ENCODE results near the gene PRPS1. TPM values are rescaled to one million over a fixed set of nuclear protein-coding genes. Genes with fewer than 3 reads are reported as not detected.
A peak's percentile ranks its signal among the peaks of the same experiment; 100 is the strongest.

PRPS1 gene
- polyA plus RNA-seq (2013, experiment 1 of 2) = 40.7 TPM
- 41.5 TPM for polyA plus RNA-seq (2013, experiment 2 of 2)

DNA sequence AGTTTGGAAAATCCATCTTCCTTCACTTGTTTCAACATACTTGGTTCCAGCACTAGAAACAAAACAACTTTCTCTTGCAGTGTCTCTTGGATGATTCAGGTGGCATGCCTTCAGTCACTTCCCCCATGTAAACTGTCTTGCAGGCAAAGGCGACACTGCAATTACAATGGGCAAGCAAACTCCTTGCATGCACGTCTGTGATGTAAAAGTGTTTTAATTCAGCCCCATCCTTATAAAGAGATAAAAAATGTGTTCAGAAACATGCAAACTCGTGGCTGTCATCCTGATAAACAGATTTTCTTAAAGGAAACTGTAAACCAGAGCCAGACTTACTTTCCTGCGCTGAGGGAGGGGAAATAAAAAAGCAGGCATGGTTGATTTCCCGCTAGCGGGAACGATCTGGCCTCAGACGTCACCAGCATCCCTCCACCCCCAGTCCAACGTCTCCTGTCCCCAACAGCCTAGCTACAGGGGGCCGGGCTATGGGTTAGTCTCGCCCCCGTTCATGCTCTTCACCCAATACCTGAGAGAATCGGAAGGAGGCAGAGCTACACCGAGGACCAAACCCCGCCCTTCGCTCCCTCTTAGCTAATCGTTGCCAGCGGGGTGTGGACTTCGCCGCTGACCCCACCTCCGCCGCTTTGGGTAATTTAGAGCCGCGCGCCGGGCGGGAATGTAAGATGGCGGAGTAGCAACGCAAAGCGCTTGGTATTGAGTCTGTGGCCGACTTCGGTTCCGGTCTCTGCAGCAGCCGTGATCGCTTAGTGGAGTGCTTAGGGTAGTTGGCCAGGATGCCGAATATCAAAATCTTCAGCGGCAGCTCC, at the start of gene PRPS1:
PRPS1 (plus strand) TSS at position 673 of the 824 bp plus-strand sequence; CDS start at position 792, 119 bp downstream.
- no peaks in the 10 kb centered on the region for H3K36me3 ChIP-seq (ENCODE audit: control insufficient read depth, insufficient read depth, low read length)
- H3K4me3 ChIP-seq (ENCODE audit: extremely low read depth, insufficient read depth, low read length, poor library complexity, severe bottlenecking) = peak within 1 kb of the TSS; percentile 56
- H3K4me1 ChIP-seq (ENCODE audit: control insufficient read depth, insufficient read depth, low read length, poor library complexity, severe bottlenecking) = peaks cover 4% of the 10 kb centered on the region
- WGBS, 2 experiments (ENCODE audit: insufficient coverage in 2 of 2) = 0% methylated on average over 7 to 12 of the region's 37 CpGs
- peak within 1 kb of the TSS; percentile 62 for H3K27ac ChIP-seq (ENCODE audit: low read depth, low read length, severe bottlenecking)
- no peaks in the 10 kb centered on the region for H3K9me3 ChIP-seq (ENCODE audit: control insufficient read depth, low read length)

DNA sequence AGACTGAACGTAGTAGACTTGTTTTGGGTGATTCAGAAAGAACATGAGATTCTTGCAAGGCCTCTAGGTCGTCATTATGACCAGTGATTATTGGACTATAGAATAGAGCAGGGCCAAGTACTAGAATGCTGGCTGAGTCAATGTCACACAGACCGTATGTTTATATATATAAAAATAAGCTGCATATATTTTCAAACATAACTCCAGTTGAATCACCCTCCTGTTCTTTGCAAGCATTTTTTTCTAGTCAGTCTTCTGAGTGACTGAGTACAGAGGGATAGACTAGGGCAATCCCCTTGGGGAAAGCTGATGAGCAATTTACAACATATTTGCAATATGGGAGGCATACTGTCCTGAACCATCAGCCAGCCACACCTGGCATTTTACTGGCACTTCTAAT, 48.4 kb upstream of the PRPS1 start:
- Histone ChIP-seq H3K4me1 (ENCODE audit: control insufficient read depth, insufficient read depth, low read length, poor library complexity, severe bottlenecking) (peaks cover 3% of the 10 kb centered on the region), H3K27ac (ENCODE audit: low read depth, low read length, severe bottlenecking) (no peak overlapping the region), H3K9me3 (ENCODE audit: control insufficient read depth, low read length) (no peaks in the 10 kb centered on the region), H3K36me3 (ENCODE audit: control insufficient read depth, insufficient read depth, low read length) (no peaks in the 10 kb centered on the region), H3K4me3 (ENCODE audit: extremely low read depth, insufficient read depth, low read length, poor library complexity, severe bottlenecking) (no peak overlapping the region)
- WGBS, 2 experiments (ENCODE audit: insufficient coverage in 2 of 2) = no CpG with 5 or more reads among the region's 3 CpGs

DNA sequence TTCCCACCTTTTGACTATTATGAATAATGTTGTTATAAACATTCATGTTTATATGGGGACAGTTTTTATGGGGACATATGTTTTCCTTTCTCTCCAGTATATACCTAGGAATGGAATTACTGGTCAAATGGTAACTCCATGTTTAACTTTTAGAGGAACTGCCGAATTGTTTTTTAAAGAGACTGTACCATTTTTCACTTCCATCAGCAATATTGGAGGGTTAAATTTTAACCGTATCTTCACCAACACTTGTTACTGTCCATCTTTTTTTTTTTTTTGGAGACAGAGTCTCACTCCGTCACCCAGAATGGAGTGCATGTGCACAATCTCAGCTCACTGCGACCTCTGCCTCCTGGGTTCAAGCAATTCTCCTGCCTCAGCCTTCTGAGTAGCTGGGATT, 46.4 kb upstream of the PRPS1 start:
- no peak overlapping the region for H3K4me3 ChIP-seq (ENCODE audit: extremely low read depth, insufficient read depth, low read length, poor library complexity, severe bottlenecking)
- 80 to 100% methylated on average over 1 of the region's 4 CpGs for WGBS, 2 experiments (ENCODE audit: insufficient coverage in 2 of 2)
- no peaks in the 10 kb centered on the region for H3K36me3 ChIP-seq (ENCODE audit: control insufficient read depth, insufficient read depth, low read length)
- H3K27ac ChIP-seq (ENCODE audit: low read depth, low read length, severe bottlenecking) = no peak overlapping the region
- no peaks in the 10 kb centered on the region for H3K4me1 ChIP-seq (ENCODE audit: control insufficient read depth, insufficient read depth, low read length, poor library complexity, severe bottlenecking)
- H3K9me3 ChIP-seq (ENCODE audit: control insufficient read depth, low read length) = no peaks in the 10 kb centered on the region

DNA sequence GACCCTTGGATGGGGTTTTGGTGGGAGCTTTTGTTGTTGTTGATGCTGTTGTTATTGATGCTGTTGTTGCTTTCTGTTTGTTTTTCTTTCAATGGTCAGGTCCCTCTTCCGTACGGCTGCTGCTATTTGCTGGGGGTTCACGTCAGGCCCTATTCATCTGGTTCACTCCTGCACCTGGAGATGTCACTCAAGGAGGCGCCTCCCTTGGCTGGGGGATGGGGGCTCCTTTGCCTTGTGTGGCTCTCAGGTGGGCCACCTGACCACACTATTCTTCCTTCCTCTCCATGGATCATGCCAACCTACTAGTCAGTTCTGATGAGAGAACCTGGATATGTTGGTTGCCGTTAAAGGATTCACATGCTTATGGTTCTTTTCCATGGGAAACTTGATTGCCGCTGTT, 39.1 kb upstream of the PRPS1 start:
- 83% methylated on average over 2 of the region's 6 CpGs; no CpG with 5 or more reads in 1 of the 2 experiments for WGBS, 2 experiments (ENCODE audit: insufficient coverage in 2 of 2)
- Histone ChIP-seq H3K4me1 (ENCODE audit: control insufficient read depth, insufficient read depth, low read length, poor library complexity, severe bottlenecking) (no peaks in the 10 kb centered on the region), H3K9me3 (ENCODE audit: control insufficient read depth, low read length) (no peaks in the 10 kb centered on the region), H3K4me3 (ENCODE audit: extremely low read depth, insufficient read depth, low read length, poor library complexity, severe bottlenecking) (no peak overlapping the region), H3K27ac (ENCODE audit: low read depth, low read length, severe bottlenecking) (no peak overlapping the region), H3K36me3 (ENCODE audit: control insufficient read depth, insufficient read depth, low read length) (no peaks in the 10 kb centered on the region)

DNA sequence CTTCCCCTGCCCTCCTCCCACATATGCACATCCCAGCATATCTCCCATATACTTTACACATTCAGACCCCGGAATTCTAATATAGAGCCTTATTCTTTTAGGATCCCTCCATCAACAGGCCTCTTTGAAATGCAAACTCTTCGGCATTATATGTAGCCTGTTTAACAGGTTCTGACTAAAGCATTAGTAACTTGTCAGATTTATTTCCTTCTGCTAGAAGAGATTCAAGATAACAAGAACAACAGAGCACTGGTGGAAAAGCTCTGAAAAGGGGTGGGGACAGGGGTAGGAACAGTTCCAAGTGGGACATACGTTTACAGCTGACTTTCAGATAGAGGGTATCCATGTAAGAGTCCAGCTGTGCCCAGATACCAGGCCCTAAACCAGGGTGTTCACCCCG, 31.7 kb upstream of the PRPS1 start:
- H3K36me3 ChIP-seq (ENCODE audit: control insufficient read depth, insufficient read depth, low read length) = no peaks in the 10 kb centered on the region
- H3K9me3 ChIP-seq (ENCODE audit: control insufficient read depth, low read length) = no peaks in the 10 kb centered on the region
- H3K27ac ChIP-seq (ENCODE audit: low read depth, low read length, severe bottlenecking) = no peak overlapping the region
- H3K4me3 ChIP-seq (ENCODE audit: extremely low read depth, insufficient read depth, low read length, poor library complexity, severe bottlenecking) = no peak overlapping the region
- H3K4me1 ChIP-seq (ENCODE audit: control insufficient read depth, insufficient read depth, low read length, poor library complexity, severe bottlenecking) = no peaks in the 10 kb centered on the region
- 90% methylated on average over 2 of the region's 4 CpGs; no CpG with 5 or more reads in 1 of the 2 experiments for WGBS, 2 experiments (ENCODE audit: insufficient coverage in 2 of 2)

DNA sequence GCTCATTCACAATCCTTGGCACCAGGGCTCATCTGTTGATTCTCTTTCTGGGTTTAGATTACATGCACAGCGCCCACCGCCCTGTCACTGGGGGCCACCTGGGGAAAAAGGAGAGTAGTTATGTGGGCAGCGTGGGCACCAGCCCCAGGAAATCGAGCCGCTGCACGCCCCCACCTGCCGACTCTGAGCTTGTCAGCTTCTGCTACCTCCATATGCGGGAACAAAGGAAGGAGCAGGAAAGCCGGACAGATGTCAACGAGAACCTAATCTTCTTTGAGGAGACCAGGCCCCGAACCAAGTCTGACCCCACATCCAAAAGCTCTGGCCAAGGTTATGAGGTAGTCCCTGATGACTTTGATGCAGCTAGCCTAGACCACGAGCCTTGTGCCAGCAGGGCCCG, 31.0 kb upstream of the PRPS1 start:
- Histone ChIP-seq H3K36me3 (ENCODE audit: control insufficient read depth, insufficient read depth, low read length) (no peaks in the 10 kb centered on the region), H3K4me1 (ENCODE audit: control insufficient read depth, insufficient read depth, low read length, poor library complexity, severe bottlenecking) (no peaks in the 10 kb centered on the region), H3K9me3 (ENCODE audit: control insufficient read depth, low read length) (no peaks in the 10 kb centered on the region), H3K27ac (ENCODE audit: low read depth, low read length, severe bottlenecking) (no peak overlapping the region), H3K4me3 (ENCODE audit: extremely low read depth, insufficient read depth, low read length, poor library complexity, severe bottlenecking) (no peak overlapping the region)
- 92 to 94% methylated on average over 5 to 8 of the region's 13 CpGs for WGBS, 2 experiments (ENCODE audit: insufficient coverage in 2 of 2)

DNA sequence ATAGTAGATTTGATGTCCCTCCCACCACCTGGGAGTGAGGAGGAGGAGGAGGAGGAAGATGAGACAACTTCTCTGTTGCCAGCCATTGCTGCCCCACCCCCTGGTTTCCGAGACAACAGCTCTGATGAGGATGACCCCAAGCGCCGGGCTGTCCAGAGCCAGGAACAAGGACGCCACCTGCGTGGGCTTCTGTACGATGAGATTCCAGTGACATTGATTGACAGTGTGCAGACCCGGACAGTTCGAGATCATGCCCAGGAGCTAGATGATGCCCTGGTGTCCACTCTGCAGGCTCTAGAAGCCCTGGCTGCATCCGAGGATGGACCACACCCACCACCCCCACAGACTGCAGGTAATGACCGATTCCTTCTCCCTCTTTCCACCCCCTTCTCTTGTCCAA, 30.5 kb upstream of the PRPS1 start:
- Histone ChIP-seq H3K9me3 (ENCODE audit: control insufficient read depth, low read length) (no peaks in the 10 kb centered on the region), H3K36me3 (ENCODE audit: control insufficient read depth, insufficient read depth, low read length) (no peaks in the 10 kb centered on the region), H3K4me3 (ENCODE audit: extremely low read depth, insufficient read depth, low read length, poor library complexity, severe bottlenecking) (no peak overlapping the region), H3K4me1 (ENCODE audit: control insufficient read depth, insufficient read depth, low read length, poor library complexity, severe bottlenecking) (no peaks in the 10 kb centered on the region), H3K27ac (ENCODE audit: low read depth, low read length, severe bottlenecking) (no peak overlapping the region)
- 100% methylated on average over 6 of the region's 10 CpGs for WGBS, 2 experiments (ENCODE audit: insufficient coverage in 2 of 2)

DNA sequence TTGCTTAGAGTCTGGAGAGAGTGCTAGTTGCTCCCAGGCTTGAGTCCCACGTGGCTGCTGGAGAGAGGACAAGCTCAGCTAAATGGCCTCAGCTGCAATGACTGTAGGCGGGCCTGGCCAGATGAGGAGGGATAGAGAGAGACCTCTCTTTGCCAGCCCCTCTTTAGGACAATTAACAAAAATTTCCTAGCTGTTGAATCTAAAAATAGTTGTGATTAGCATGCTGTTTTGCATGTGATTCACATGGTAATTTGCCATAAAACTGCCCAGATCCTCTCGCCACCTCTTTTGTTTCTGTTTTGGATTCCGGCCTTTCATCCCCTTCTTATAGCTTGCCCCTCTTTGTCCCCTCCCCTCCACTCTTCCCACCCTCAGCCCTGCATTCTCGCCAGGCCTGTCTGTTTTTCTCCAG, 28.9 kb upstream of the PRPS1 start:
- H3K27ac ChIP-seq (ENCODE audit: low read depth, low read length, severe bottlenecking) = no peak overlapping the region
- WGBS, 2 experiments (ENCODE audit: insufficient coverage in 2 of 2) = 62 to 83% methylated on average over 1 to 3 of the region's 5 CpGs

DNA sequence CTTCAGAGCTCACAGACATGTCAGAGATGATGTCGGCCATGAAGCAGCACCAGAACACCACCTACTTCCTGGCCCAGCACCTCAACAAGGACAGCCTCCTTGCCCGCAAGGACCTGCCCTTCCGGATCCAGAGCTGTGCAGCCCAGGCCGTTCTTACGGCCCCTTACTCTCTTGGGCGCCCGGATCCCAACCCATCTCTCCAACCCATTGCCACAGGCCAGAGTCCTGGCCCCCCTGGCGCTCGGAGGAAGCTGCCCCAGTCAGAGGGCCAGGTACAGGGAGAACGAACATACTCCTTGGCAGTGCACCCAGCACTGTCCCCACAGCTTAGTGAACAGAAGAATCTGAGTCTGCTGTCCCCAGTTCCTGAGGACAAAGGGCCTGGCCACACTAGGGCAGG, 27.9 kb upstream of the PRPS1 start:
- Histone ChIP-seq H3K9me3 (ENCODE audit: control insufficient read depth, low read length) (no peaks in the 10 kb centered on the region), H3K36me3 (ENCODE audit: control insufficient read depth, insufficient read depth, low read length) (no peaks in the 10 kb centered on the region)
- WGBS, 2 experiments (ENCODE audit: insufficient coverage in 2 of 2) = 95 to 96% methylated on average over 4 to 8 of the region's 10 CpGs

More for the DNA sequence above, 28.9 kb upstream of the PRPS1 start:
- no peak overlapping the region for H3K4me3 ChIP-seq (ENCODE audit: extremely low read depth, insufficient read depth, low read length, poor library complexity, severe bottlenecking)
- H3K36me3 ChIP-seq (ENCODE audit: control insufficient read depth, insufficient read depth, low read length) = no peaks in the 10 kb centered on the region
- H3K4me1 ChIP-seq (ENCODE audit: control insufficient read depth, insufficient read depth, low read length, poor library complexity, severe bottlenecking) = no peaks in the 10 kb centered on the region
- no peaks in the 10 kb centered on the region for H3K9me3 ChIP-seq (ENCODE audit: control insufficient read depth, low read length)

DNA sequence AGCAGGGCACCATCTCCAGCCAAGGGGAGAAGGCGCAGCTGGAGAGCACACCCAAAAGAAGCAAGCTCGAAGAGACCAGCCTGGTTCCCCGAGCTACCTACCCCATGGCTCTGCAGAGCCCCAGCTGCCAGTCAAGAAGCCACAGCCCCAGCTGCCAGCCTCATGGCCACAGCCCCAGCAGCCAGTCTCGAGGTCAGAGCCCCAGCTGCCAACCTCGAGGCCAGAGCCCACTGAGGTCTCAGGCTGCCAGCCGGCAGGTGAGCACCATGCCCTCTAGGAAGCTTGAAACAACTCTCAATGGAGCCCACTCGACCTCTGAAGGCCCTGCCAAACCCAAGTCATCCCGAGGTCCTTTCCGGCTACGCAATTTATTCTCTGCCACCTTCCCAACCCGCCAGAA, 27.0 kb upstream of the PRPS1 start:
- 92 to 97% methylated on average over 3 to 8 of the region's 11 CpGs for WGBS, 2 experiments (ENCODE audit: insufficient coverage in 2 of 2)
- H3K27ac ChIP-seq (ENCODE audit: low read depth, low read length, severe bottlenecking) = no peak overlapping the region
- H3K4me3 ChIP-seq (ENCODE audit: extremely low read depth, insufficient read depth, low read length, poor library complexity, severe bottlenecking) = no peak overlapping the region
- no peaks in the 10 kb centered on the region for H3K9me3 ChIP-seq (ENCODE audit: control insufficient read depth, low read length)
- H3K4me1 ChIP-seq (ENCODE audit: control insufficient read depth, insufficient read depth, low read length, poor library complexity, severe bottlenecking) = no peaks in the 10 kb centered on the region
- H3K36me3 ChIP-seq (ENCODE audit: control insufficient read depth, insufficient read depth, low read length) = no peaks in the 10 kb centered on the region

More for the DNA sequence above, 27.9 kb upstream of the PRPS1 start:
- H3K4me1 ChIP-seq (ENCODE audit: control insufficient read depth, insufficient read depth, low read length, poor library complexity, severe bottlenecking) = no peaks in the 10 kb centered on the region
- no peak overlapping the region for H3K4me3 ChIP-seq (ENCODE audit: extremely low read depth, insufficient read depth, low read length, poor library complexity, severe bottlenecking)
- H3K27ac ChIP-seq (ENCODE audit: low read depth, low read length, severe bottlenecking) = no peak overlapping the region

DNA sequence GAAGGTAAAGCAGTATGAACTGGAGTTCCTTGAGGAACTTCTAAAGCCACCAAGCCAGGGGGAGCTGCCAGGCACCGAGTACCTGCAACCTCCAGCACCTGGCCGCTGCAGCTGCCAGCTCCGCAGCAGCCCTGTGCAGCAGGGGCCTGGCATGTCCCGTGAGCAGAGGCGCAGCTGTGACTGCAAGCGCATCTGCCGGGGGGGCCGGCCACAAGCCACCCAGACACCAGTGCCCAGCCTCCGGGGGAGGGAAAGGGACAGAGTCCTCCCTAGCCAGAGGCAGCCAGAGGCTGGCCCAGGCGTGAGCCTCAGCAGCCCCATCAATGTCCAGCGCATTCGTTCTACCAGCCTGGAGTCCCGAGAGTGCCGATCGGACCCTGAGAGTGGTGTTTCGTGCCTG, 26.6 kb upstream of the PRPS1 start:
- no peaks in the 10 kb centered on the region for H3K36me3 ChIP-seq (ENCODE audit: control insufficient read depth, insufficient read depth, low read length)
- WGBS, 2 experiments (ENCODE audit: insufficient coverage in 2 of 2) = 92 to 94% methylated on average over 6 to 10 of the region's 16 CpGs

More for the DNA sequence above, 26.6 kb upstream of the PRPS1 start:
- no peaks in the 10 kb centered on the region for H3K4me1 ChIP-seq (ENCODE audit: control insufficient read depth, insufficient read depth, low read length, poor library complexity, severe bottlenecking)
- no peak overlapping the region for H3K4me3 ChIP-seq (ENCODE audit: extremely low read depth, insufficient read depth, low read length, poor library complexity, severe bottlenecking)
- H3K27ac ChIP-seq (ENCODE audit: low read depth, low read length, severe bottlenecking) = no peak overlapping the region
- no peaks in the 10 kb centered on the region for H3K9me3 ChIP-seq (ENCODE audit: control insufficient read depth, low read length)

All from mesodermal cell (in vitro differentiated cells).